HT1080 (cell line): ENCODE data around the gene KCNC1. TPM values are rescaled to one million over a fixed set of nuclear protein-coding genes. Genes with fewer than 3 reads are reported as not detected.

Experiments used
- DNase-seq: peaks from one replicate; pipeline ENCODE4 v3.0.0-alpha.2; 2015; ENCODE audit warnings: low read depth
- total RNA-seq: library from RNA; depleted of rRNA; stranded (reverse); fragments of >200 nt; shearing (Covaris generic); gene quantifications from 2 replicates; pipeline ENCODE4 v1.2.3, GENCODE V29; 2014

The KCNC1 gene
- total RNA-seq, 1 experiment from 2014 or later: 0.10 TPM

DNA sequence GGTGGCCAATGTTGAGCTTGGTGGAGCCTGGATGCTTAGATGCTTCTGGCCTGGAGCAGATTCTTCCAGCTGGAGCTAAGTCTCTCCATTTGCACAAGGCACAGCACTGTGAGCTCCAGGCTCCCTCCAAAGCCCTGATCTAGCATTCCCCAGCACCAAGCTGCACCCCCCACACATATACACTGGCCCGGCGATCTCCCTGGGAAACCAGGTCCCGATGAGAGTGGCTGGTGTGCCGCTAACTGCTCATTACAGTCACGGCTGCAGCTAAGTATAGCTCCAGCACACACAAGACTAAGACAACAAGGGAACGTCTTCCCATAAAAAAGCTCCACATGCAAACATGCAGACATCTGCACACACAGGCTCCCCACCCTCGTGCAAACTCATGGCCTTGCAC, 17.6 kb downstream of the KCNC1 start:
- DNase-seq: no peak

DNA sequence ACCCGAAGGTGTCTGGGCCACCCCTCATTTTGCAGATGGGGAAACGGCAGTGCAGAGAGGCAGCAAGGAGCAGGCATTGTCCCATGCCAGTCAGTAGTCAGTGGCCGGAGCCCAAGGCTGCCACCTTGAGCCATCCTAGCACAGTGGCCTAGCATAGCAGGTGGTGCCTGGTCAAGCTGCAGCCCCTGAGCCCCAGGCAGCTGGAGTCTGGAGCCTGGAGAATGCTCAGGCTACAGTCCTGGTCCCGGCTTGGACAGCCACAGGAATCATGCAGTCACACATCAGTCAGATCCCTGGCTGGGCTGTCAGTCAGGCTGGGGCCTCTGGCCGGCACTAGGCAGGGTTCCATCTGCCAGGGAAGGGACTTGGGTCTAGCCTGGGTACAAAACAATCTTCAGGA, 18.6 kb downstream of the KCNC1 start:
- no peak for DNase-seq

DNA sequence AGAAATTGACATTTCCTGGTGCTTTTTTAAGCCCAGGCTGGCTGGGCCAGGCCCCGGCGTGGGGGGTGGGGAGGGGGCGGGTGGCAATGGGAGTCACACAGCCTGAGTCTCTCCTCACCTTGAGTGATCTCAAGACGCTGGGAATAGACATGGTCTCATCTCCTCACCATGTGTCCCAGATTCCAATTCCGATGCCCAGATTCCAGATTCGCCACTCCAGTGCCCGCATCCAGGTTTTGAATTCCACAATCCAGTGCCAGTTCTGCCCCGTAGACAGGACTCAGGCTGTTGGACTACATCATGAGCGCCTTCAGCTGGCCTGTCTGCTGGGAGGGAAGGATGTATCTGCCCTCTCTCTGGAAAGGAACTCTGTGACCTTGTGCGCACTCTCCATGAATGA, 19.1 kb downstream of the KCNC1 start:
- DNase-seq: no peak

DNA sequence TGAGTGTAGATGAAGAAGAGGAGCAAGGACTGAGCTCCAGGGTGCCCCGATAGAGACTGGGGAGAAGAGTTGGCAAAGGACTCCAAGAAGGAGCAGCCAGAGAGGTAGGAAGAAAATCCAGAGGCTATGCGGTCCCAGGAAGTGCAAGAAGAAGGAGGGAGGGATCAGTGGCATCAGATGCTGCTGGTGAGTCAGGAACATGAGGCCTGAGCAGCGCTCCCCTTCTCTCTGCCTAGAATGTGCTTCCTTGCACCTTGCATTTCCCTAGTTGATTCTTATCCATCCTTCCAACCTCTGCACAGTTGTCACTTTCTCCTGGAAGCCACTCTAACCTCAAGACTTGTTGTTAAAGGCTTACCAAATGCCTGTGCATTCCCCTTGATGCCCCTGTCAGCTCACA, 21.3 kb downstream of the KCNC1 start:
- DNase-seq: no peak

DNA sequence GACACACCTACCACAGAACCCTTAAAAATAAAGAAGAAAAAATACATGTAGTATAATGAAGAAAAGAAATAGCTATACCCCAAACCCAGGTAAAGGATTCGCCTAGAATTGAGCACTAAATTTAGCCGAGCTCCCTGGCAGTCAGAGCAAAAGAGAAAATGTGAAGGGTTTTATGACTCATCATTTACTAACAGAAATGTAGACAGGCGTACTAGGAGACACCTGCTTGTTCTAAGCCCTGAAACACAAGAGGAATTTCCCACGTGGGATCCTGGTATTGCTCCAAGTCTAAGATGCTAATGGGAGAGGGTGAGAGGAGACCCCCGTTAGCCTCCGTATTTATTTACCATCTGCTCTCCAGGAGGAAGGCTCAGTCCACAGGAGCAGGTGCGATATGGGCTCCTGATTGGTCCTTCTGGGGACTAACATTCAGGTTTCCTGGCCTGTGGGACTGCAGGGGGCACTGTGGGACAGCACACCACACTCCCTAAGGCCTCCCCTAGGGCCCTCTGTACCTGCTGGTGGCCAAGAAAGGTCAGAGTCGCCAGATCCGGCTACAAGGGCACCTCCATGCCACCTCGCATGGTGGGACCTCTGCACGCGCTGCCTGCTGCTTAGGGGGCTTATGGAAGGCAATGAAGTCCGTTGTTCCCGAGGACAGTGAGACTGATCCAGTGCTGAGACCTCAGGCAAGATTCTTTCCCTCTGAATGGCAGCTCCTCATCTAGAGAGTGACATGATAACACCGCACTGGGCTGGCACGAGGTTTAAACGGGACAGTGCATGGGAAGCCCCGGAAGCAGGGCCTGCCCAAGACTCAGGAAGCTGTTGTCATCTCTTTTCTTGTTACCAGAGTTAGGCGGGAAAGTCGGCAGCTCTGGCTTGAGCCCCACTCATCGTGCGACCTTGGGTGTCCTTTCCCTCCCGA, 25.8 kb downstream of the KCNC1 start:
- DNase-seq: peak; percentile 67

DNA sequence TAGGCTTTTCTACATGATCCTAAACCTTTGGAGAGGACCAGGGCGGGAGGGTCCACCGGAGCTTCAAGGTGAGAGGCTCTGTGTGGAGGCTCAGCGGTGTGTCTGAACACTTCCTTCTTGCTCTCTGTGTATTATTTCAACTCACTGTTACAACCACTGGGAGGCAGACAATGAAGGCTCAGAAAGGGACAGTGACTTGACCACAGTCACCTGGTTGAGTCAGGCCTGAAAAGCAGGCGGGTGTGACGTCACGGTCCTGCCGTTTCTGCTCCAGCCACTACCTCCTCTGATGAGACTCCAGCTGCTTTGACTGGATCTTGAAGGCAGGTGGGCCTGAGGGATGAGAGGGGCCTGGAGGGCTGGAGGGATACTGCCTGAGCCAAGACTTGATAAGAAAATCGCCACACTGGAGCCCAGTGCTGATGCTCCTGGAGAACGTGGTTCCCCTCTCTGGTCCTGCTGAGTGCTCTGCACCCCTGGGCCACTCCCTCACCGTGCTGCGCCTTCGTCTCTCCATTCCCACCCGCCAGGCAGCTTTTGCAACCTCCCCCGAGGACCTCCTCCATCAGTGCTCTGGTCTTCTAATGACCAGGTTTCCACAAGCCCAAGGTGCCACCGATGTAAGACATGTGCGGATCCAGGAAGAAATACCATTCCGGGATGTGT, 27.9 kb downstream of the KCNC1 start:
- peak; percentile 44 for DNase-seq

DNA sequence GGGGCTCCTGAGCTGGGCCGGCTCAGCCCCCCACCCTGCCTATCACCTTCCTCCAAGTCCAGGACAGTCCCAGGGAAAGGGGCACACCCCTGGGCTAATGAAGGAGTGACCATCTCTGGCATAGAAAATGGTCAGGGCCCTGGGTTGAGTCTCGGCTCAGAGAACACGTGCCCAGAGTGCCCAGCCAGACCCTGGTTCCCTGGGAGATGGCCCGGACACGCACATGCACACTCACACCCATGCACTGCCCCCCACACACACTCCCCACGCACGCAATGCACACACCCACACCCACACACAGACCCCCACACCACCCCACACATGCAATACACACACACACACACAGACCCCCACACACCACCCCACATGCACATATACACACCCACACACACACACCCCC, 28.7 kb downstream of the KCNC1 start:
- DNase-seq: no peak

DNA sequence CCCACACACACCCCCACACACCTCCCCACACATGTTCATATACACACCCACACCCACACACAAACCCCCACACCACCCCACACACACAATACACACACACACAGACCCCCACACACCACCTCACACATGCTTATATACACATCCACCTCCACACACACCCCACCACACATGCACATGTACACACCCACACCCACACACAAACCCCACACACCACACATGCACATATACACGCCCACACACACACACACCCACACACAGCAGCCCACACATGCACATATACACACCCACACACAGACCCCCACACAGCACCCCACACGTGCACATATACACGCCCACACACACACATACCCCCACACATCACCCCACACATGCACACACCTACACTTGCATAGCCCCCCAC, 29.1 kb downstream of the KCNC1 start:
- DNase-seq: no peak

DNA sequence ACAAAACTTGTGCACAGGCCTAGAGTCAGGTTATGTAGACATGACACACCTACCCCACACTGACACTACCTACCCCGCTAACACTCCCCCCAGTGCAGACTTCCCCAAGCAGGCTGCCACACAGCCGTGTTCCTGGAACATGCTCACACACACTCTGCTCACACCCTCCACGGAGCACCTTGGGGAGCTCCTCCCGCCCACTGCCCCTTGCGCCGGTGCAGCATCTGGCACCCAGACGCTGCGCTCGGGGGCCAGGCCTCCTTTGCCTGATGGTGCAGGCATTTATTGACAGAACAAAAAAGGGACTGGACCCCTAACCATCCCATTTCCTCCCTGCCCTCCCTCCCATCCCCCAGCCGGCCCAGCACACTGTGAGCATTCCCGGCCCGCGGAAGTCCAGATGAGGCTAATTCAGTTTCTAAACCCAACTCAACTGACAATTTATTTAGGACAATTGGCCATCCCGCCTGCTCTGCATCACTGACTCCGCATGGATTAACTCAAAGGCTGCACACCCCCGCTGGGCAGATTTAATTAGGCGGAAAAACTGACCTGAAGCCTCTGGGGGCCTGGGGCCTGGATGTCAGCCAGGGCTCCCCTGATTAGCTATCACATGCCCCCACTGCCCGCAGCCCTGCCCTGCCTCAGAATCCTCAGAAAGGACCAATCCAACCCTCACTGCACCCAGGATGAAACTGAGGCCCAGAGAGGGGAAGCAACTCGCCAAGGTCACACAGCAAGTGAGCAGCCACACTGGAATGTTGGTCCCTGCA, 30.1 kb downstream of the KCNC1 start:
- DNase-seq: no peak

DNA sequence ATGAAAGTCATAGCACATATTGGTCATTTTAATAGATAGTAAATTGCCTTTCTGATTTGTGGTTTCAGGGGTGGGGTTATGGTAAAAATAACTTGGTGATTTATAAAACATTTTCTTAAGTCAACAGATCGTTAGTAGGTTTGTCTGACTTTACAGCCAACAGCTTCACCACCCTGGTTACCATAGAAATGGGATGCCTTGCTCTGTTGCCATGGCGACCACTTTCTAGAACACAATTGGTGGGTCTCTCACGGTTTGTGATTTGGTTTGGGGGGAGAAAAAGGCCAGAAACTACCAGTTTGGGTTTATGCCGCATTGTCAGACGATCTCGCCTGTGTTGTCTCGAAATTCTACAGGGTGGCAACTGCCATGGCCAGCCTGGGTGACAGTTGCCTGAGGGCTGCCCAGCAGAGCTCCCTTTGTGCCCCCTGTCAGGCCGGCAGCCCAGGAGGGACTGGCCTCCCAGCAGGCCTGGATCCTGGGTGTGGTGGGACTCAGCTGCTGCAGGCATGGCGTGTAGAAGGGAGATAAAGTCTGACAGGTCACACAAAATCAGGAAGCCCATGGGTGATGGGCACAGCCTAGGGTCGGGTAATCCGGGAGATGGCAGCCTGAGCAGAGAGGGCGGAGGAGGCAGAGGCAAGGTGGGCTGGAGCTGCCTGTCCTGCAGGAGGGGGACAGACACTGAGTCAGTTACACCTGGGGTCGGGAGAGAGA, 30.9 kb downstream of the KCNC1 start:
- no peak for DNase-seq

DNA sequence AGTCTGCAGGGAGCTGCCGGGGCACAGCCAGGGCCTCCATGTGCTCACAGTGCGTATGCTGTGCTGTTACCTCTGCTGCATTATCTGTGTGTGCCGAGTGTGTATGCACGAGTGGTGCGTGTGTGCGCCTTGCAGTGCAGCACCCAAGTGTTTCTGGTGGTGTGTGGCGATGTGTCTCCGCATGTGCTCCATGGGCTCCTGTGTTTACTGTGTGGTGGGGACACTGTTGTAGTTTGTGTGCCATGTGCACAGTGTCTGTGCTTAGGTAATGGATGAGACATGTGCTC, 31.4 kb downstream of the KCNC1 start:
- no peak for DNase-seq

DNA sequence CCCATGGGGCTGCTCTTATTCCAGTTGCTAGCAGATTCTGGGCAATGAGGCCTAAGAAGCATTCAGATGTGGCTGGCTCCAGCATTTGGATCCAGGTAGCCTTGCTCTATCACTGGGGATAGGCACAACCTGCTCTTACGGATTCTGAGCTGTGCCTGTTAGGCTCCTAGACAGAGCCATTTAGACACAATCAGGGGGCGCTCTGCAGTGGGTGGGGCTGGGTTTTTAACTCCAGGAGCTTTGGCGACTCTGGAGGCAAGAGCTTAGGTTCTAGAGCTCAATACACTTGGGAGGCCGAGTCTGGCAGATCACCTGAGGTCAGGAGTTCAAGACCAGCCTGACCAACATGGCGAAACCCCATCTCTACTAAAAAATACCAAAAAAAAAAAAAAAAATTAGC, 32.0 kb downstream of the KCNC1 start:
- no peak for DNase-seq

DNA sequence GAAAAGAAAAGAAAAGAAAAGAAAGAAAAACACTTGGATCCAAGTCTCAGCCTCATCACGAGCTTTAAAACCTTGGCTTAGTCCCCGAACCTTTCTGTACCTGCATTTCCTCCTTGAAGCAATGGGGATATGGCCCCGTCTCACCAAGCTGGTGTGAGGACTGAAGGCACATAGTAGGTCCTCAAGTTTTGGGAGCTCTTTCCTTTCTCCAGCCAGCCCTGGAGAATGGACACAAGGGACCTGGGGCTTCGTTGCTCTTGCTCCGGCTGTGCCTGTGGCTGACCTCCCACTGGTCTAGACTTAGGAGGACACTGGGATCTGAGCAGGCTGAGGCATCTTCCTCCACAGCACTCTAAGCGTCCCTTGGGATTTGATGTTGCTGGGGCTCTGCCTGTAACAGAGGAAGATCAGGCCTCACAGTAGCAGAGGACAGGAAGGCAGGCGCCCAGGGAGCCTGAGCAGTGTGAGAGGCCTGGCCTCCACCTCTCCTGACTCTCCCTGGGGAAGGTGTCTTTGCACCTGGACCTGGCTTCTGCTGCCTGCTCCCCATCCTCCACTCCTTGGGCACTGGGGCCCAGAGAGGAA, 32.8 kb downstream of the KCNC1 start:
- DNase-seq: no peak

DNA sequence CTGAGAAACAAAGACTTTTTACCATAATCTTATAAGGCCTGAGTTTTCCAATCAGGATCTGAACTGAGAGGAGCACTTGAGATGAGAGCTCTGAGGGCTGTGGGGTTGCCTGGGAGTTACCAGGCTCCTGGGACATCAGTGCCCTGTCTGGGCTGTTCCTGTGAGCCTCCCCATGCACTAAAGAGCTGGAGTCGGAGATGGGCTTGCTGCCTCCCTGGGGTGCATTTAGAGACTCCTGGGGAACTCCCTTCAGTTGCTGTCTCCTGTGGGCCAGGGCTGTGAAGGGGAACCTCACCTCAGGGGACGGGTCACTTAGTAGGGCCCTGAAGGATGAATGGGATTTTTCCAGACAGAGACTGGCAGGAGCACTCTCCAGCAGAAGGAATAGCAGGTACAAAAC, 33.3 kb downstream of the KCNC1 start:
- no peak for DNase-seq

DNA sequence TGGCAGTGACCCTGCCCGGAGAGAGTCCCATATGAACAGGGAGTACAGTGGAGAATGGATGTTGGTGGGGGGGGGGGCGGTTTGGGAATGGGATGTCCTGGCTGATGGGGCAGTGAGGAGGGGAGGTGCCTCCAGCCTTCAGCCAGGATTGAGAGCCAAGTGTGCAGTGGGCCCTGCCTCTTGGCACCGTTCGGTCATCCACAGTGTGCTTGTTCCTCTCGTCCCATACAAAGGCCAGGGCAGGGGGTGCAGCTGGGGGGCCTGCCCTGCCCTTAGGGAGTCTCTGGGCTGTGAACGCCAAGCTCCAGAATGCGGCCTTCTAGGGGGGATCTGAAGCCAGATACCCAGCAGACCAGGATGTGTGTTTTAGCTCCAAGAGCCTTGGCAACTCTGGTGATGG, 34.0 kb downstream of the KCNC1 start:
- no peak for DNase-seq

DNA sequence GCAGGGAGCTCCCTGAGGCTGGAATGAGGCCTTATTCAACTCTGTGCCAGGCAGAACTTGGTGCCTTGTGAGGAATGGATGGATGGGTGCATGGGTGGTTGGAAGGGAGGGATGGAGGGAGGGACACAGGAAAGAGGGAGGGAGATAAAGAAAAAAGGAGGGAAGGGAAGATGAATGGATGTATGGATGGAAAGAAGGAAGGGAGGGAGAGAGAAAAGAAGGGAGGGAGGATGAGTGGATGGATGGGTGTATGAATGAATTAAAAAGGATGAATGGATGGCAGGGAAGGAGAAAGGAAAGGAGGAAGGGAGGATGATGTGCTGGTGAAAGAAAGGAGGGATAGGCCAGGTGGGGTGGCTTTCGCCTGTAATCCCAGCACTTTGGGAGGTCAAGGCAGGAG, 34.6 kb downstream of the KCNC1 start:
- no peak for DNase-seq

DNA sequence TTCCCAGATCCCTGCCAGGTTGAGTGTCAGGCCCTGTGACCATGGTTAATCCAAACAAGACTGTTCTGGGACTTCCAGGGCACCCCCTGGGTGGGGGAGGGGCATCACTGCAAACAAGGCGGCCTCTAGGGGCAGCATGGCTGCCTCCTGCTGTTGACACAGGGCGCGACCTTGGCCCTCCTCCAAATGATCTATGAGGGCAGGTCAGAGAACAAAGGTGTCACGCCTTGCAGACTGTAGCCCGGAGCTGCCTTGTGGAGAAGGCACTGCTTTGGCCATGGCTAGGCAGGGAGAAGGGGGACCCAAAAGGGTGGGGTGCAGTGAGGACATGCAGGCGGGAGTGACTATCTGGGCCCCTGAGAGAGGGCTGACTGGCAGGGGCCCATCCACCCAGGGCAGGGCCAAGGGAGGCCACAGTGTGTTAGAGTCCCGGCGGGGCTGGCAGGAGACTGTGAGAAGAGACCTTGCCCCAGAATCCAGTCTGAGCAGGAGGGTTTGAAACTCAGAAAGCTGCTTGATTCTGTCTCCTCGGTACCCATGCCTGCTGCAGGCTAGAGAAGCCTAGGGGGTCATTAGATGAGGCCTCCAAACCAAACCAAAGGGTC, 35.6 kb downstream of the KCNC1 start:
- DNase-seq: no peak

DNA sequence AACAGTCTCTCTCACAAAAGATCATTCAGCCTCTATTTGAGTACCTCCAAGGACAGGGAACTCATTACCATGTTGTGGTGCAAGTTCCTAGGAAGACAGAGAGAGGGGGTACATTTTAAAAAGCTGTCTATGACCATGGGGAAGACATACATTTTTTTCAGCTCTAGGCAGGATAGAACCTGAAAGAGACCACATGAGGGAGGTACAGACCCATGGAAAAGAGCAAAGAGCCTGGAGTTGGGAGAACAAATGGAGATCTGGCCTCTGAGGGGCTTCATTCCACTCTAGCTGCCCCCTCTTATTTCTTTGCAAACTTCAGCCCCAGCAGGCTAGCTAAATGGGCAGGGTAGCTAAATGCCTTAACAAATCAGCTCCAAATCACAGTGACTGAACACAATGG, 36.3 kb downstream of the KCNC1 start:
- DNase-seq: no peak

DNA sequence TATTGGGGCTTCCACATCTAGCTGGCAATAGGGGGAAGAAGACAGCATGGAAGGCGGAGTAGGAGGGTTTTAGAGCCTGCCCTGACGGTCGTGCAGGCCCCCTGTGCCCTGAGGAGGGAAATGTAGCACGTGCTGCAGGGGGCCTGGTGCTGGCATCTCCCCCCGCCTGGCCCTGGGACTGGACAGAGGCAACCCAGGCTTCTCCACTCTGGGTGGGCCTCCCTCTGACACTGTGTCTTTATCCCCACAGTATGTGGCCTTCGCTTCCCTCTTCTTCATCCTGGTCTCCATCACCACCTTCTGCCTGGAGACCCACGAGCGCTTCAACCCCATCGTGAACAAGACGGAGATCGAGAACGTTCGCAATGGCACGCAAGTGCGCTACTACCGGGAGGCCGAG, 36.8 kb downstream of the KCNC1 start:
- no peak for DNase-seq

DNA sequence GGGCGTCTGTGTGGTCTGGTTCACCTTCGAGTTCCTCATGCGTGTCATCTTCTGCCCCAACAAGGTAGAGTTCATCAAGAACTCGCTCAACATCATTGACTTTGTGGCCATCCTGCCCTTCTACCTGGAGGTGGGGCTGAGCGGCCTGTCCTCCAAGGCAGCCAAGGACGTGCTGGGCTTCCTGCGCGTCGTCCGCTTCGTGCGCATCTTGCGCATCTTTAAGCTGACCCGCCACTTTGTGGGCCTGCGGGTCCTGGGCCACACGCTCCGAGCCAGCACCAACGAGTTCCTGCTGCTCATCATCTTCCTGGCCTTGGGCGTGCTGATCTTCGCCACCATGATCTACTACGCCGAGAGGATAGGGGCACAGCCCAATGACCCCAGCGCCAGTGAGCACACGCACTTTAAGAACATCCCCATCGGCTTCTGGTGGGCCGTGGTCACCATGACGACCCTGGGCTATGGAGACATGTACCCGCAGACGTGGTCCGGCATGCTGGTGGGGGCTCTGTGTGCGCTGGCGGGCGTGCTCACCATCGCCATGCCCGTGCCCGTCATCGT, 37.3 kb downstream of the KCNC1 start:
- no peak for DNase-seq
